Keratinocyte (primary cell): ENCODE measurements around the gene SPOCD1.

Experiments
- EZH2 ChIP-seq: IDR thresholded peaks from one replicate; pipeline ENCODE4 v1.6.1; 2012; ENCODE audit warnings: inconsistent platforms, mild to moderate bottlenecking, low read length, moderate library complexity
- TF ChIP-seq, protein P1 (sequence below), 3 experiments: IDR thresholded peaks in 1 of 3; conservative IDR thresholded peaks in 1 of 3; optimal IDR thresholded peaks in 1 of 3; 2 replicates in 2 of 3; 3 replicates in 1 of 3; pipeline versions ENCODE3 to v1.5.1; 2011; ENCODE audit warnings: low read length in 3 of 3, mild to moderate bottlenecking in 3 of 3, moderate library complexity in 2 of 3, control low read depth in 1 of 3, inconsistent platforms in 1 of 3; ENCODE audit not compliant: insufficient read depth in 2 of 3; ENCODE audit errors: extremely low read depth in 1 of 3

DNA sequence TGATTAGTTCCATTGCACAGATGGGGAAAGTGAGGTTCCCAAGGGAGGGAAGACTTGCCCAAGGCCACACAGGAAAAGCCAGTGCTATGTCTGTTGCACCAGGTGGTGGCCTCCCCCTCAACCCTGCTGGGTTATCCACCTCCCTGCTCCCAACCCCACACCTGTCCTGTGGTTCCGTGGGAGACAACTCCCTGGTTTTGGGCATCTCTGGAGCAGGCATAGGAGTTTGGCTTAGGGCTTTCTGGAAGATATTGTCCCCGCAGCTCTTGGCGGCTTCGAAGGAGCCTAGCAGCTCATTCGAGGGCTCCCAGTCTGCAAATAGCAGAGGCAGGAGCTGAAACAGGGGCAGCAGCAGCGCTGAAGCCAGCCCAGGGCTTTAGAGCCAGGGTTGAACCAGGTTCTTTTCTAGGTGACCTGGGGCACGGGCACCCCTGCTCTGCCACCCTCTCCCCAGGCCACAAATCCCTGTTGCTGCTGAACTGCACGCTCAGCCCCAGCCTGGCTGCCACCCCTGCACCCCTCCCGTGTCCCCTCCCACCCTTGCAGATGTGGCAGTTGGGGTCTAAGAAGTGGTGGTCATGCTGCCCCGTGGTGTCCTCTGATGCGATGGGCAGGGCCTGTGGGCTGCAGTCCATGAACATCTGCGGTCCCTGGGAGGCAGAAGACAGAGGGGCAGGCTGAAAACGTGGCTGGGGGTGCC lies 22.1 kb downstream of the SPOCD1 start:
- TF ChIP-seq, protein P1, sequence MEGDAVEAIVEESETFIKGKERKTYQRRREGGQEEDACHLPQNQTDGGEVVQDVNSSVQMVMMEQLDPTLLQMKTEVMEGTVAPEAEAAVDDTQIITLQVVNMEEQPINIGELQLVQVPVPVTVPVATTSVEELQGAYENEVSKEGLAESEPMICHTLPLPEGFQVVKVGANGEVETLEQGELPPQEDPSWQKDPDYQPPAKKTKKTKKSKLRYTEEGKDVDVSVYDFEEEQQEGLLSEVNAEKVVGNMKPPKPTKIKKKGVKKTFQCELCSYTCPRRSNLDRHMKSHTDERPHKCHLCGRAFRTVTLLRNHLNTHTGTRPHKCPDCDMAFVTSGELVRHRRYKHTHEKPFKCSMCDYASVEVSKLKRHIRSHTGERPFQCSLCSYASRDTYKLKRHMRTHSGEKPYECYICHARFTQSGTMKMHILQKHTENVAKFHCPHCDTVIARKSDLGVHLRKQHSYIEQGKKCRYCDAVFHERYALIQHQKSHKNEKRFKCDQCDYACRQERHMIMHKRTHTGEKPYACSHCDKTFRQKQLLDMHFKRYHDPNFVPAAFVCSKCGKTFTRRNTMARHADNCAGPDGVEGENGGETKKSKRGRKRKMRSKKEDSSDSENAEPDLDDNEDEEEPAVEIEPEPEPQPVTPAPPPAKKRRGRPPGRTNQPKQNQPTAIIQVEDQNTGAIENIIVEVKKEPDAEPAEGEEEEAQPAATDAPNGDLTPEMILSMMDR (optimal IDR thresholded peaks at IDR 0.05 in 1 of 3, IDR thresholded peaks at IDR 0.05 in 1 of 3, conservative IDR thresholded peaks at IDR 0.05 in 1 of 3; ENCODE audit: extremely low read depth in 1 of 3, insufficient read depth in 2 of 3, low read length in 3 of 3) = no peak
- no peak for TF ChIP-seq EZH2
